Measurements from ENCODE around the gene TBL3. TPM values are rescaled to one million over a fixed set of nuclear protein-coding genes. Genes with fewer than 3 reads are reported as not detected.

Gene TBL3
- total RNA-seq, 1 experiment from 2014 or later = 68.0 TPM

GRCh38 chr16:1999866-2000514 is 28.1 kb downstream of the TBL3 start:
- Histone ChIP-seq H3K27me3 (replicated peaks) (no peaks in the 10 kb centered on the region), H3K36me3 (peaks cover 85% of the 10 kb centered on the region), H3K4me1 (replicated peaks) (peaks cover 30% of the 10 kb centered on the region), H3K9me3 (replicated peaks) (no peaks in the 10 kb centered on the region), H3K4me3 (no peak overlapping the region), H3K27ac (no peak overlapping the region)
- DNase-seq (ENCODE audit: low read depth in 1 of 2, low spot score in 2 of 2) = no peak

- Histone ChIP-seq H3K4me3 (no peak overlapping the region), H3K9me3 (replicated peaks) (no peaks in the 10 kb centered on the region), H3K27me3 (replicated peaks) (no peaks in the 10 kb centered on the region), H3K27ac (no peak overlapping the region), H3K36me3 (peaks cover 90% of the 10 kb centered on the region), H3K4me1 (replicated peaks) (peaks cover 30% of the 10 kb centered on the region)
- no peak for DNase-seq (ENCODE audit: low read depth in 1 of 2, low spot score in 2 of 2)
These were observed 29.2 kb downstream of the TBL3 start for GRCh38 chr16:2001035-2001434.

GRCh38 chr16:2001456-2002355 is 29.9 kb downstream of the TBL3 start:
- H3K4me1 ChIP-seq (replicated peaks) = peaks cover 25% of the 10 kb centered on the region
- no peak overlapping the region for H3K4me3 ChIP-seq
- no peak overlapping the region for H3K27ac ChIP-seq
- H3K27me3 ChIP-seq (replicated peaks) = no peaks in the 10 kb centered on the region
- H3K36me3 ChIP-seq = peaks cover 88% of the 10 kb centered on the region
- no peaks in the 10 kb centered on the region for H3K9me3 ChIP-seq (replicated peaks)
- DNase-seq (ENCODE audit: low read depth in 1 of 2, low spot score in 2 of 2) = no peak

- Histone ChIP-seq H3K36me3 (peaks cover 88% of the 10 kb centered on the region), H3K27ac (no peak overlapping the region), H3K9me3 (replicated peaks) (no peaks in the 10 kb centered on the region), H3K27me3 (replicated peaks) (no peaks in the 10 kb centered on the region), H3K4me1 (replicated peaks) (peaks cover 21% of the 10 kb centered on the region), H3K4me3 (no peak overlapping the region)
- DNase-seq (ENCODE audit: low read depth in 1 of 2, low spot score in 2 of 2) = no peak
These were observed 30.8 kb downstream of the TBL3 start for GRCh38 chr16:2002406-2003230.

- no peak for DNase-seq (ENCODE audit: low read depth in 1 of 2, low spot score in 2 of 2)
- no peaks in the 10 kb centered on the region for H3K9me3 ChIP-seq (replicated peaks)
- H3K27ac ChIP-seq = no peak overlapping the region
- peaks cover 90% of the 10 kb centered on the region for H3K36me3 ChIP-seq
- peaks cover 22% of the 10 kb centered on the region for H3K4me1 ChIP-seq (replicated peaks)
- no peak overlapping the region for H3K4me3 ChIP-seq
- H3K27me3 ChIP-seq (replicated peaks) = no peaks in the 10 kb centered on the region
These were observed 31.5 kb downstream of the TBL3 start for GRCh38 chr16:2003231-2003826.

- Histone ChIP-seq H3K9me3 (replicated peaks) (peaks cover under 1% of the 10 kb centered on the region; the same call in 1 of the 2 replicates), H3K4me3 (no peak overlapping the region), H3K27ac (no peak overlapping the region), H3K36me3 (peaks cover 90% of the 10 kb centered on the region), H3K4me1 (replicated peaks) (peaks cover 25% of the 10 kb centered on the region), H3K27me3 (replicated peaks) (no peaks in the 10 kb centered on the region)
- DNase-seq (ENCODE audit: low read depth in 1 of 2, low spot score in 2 of 2) = peak; percentile 75 to 96
These were observed 32.2 kb downstream of the TBL3 start for GRCh38 chr16:2003827-2004641.

GRCh38 chr16:2004795-2005517 is 33.1 kb downstream of the TBL3 start:
- Histone ChIP-seq H3K27ac (no peak overlapping the region), H3K27me3 (replicated peaks) (no peaks in the 10 kb centered on the region), H3K4me3 (no peak overlapping the region), H3K9me3 (replicated peaks) (peaks cover 4% of the 10 kb centered on the region; the same call in 1 of the 2 replicates), H3K4me1 (replicated peaks) (peaks cover 31% of the 10 kb centered on the region), H3K36me3 (peaks cover 86% of the 10 kb centered on the region)
- no peak for DNase-seq (ENCODE audit: low read depth in 1 of 2, low spot score in 2 of 2)

- H3K4me3 ChIP-seq = no peak overlapping the region
- no peak for DNase-seq (ENCODE audit: low read depth in 1 of 2, low spot score in 2 of 2)
- peaks cover 4% of the 10 kb centered on the region; the same call in 1 of the 2 replicates for H3K9me3 ChIP-seq (replicated peaks)
- no peaks in the 10 kb centered on the region for H3K27me3 ChIP-seq (replicated peaks)
- no peak overlapping the region for H3K27ac ChIP-seq
- H3K4me1 ChIP-seq (replicated peaks) = peaks cover 38% of the 10 kb centered on the region
- peaks cover 79% of the 10 kb centered on the region for H3K36me3 ChIP-seq
These were observed 33.8 kb downstream of the TBL3 start for GRCh38 chr16:2005646-2006045.

- no peaks in the 10 kb centered on the region for H3K27me3 ChIP-seq (replicated peaks)
- peaks cover 39% of the 10 kb centered on the region for H3K4me1 ChIP-seq (replicated peaks)
- H3K36me3 ChIP-seq = peaks cover 72% of the 10 kb centered on the region
- no peak for DNase-seq (ENCODE audit: low read depth in 1 of 2, low spot score in 2 of 2)
- H3K27ac ChIP-seq = no peak overlapping the region
- no peak overlapping the region for H3K4me3 ChIP-seq
- H3K9me3 ChIP-seq (replicated peaks) = peaks cover 4% of the 10 kb centered on the region; the same call in 1 of the 2 replicates
These were observed 34.5 kb downstream of the TBL3 start for GRCh38 chr16:2006317-2006716.

- H3K4me1 ChIP-seq (replicated peaks) = peaks cover 39% of the 10 kb centered on the region
- no peak overlapping the region for H3K4me3 ChIP-seq
- peaks cover 4% of the 10 kb centered on the region; the same call in 1 of the 2 replicates for H3K9me3 ChIP-seq (replicated peaks)
- H3K36me3 ChIP-seq = peaks cover 63% of the 10 kb centered on the region
- no peak for DNase-seq (ENCODE audit: low read depth in 1 of 2, low spot score in 2 of 2)
- no peaks in the 10 kb centered on the region for H3K27me3 ChIP-seq (replicated peaks)
- no peak overlapping the region for H3K27ac ChIP-seq
These were observed 35.4 kb downstream of the TBL3 start for GRCh38 chr16:2007081-2007836.

GRCh38 chr16:2008009-2008526 is 36.2 kb downstream of the TBL3 start:
- no peak overlapping the region for H3K27ac ChIP-seq
- H3K4me1 ChIP-seq (replicated peaks) = peaks cover 39% of the 10 kb centered on the region
- H3K9me3 ChIP-seq (replicated peaks) = peaks cover 4% of the 10 kb centered on the region; the same call in 1 of the 2 replicates
- no peak for DNase-seq (ENCODE audit: low read depth in 1 of 2, low spot score in 2 of 2)
- no peaks in the 10 kb centered on the region for H3K27me3 ChIP-seq (replicated peaks)
- H3K36me3 ChIP-seq = peaks cover 55% of the 10 kb centered on the region
- peak overlapping the region; percentile 100 for H3K4me3 ChIP-seq

Data from SJSA1 (cell line).